GM12801 (cell line): ENCODE data around the gene TRAF7.

Source experiments
- TF ChIP-seq, protein P1 (sequence below): IDR thresholded peaks from one replicate; pipeline ENCODE4 v1.5.1; 2011; ENCODE audit warnings: control low read depth; ENCODE audit not compliant: insufficient read length; ENCODE audit errors: extremely low read depth

Gene TRAF7

GRCh38 chr16:2195322-2196161, 40.0 kb downstream of the TRAF7 start:
- TF ChIP-seq, protein P1, sequence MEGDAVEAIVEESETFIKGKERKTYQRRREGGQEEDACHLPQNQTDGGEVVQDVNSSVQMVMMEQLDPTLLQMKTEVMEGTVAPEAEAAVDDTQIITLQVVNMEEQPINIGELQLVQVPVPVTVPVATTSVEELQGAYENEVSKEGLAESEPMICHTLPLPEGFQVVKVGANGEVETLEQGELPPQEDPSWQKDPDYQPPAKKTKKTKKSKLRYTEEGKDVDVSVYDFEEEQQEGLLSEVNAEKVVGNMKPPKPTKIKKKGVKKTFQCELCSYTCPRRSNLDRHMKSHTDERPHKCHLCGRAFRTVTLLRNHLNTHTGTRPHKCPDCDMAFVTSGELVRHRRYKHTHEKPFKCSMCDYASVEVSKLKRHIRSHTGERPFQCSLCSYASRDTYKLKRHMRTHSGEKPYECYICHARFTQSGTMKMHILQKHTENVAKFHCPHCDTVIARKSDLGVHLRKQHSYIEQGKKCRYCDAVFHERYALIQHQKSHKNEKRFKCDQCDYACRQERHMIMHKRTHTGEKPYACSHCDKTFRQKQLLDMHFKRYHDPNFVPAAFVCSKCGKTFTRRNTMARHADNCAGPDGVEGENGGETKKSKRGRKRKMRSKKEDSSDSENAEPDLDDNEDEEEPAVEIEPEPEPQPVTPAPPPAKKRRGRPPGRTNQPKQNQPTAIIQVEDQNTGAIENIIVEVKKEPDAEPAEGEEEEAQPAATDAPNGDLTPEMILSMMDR = no peak

GRCh38 chr16:2196162-2196980, 40.8 kb downstream of the TRAF7 start, which contains the start of gene CASKIN1:
CASKIN1 (minus strand) TSS chr16:2196605; CDS start chr16:2196432, 173 bp downstream.
- TF ChIP-seq, protein P1 = no peak

- TF ChIP-seq, protein P1 = no peak
Measured at GRCh38 chr16:2196981-2197511, 41.5 kb downstream of the TRAF7 start.

- TF ChIP-seq, protein P1 = no peak
Measured at GRCh38 chr16:2197765-2198164, 42.2 kb downstream of the TRAF7 start.

DNA sequence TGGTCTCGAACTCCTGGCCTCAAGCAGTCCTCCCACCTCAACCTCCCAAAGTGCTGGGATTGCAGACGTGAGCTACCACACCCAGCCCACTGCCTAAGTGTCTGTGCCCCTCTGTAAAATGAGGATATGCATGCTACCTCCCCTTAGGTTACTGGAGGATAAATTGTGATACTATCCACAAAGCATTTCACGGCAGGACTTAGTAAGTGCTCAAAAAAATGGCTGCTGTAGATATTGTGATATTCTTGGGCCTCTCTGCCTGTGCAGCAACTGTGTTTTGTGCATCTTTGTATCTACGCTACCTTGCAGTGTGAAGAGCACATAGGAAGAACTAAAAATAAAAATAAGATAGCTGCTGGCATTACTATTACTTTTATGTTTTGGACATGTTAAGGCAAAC, 42.7 kb downstream of the TRAF7 start:
- TF ChIP-seq, protein P1 = no peak

DNA sequence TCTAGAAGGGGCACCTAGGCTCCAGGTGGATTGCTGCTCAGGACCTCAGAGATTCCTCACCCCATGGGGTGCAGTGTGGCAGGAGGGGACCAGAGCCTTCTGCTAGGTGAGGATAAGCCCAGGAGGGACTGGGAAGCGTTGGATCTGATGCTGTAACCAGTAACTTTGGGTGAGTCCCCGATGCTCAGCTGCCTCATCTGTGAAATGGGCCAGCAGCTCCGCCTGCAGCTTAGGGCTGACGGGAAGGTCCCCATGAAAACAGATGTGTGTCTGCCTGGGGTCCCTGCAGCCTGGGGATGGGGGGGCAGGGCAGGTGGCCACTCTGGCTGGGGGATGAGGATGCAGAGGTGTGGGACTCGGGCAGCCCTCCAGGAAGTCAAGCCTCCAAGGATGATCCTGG, 43.5 kb downstream of the TRAF7 start:
- TF ChIP-seq, protein P1 = no peak

GRCh38 chr16:2199621-2200139, 44.1 kb downstream of the TRAF7 start:
- TF ChIP-seq, protein P1 = no peak
